Mucosa of stomach (tissue), 1 donor: Measurements from ENCODE around the gene KRT17.
A peak's percentile ranks its signal among the peaks of the same experiment; 100 is the strongest.

Source experiments
- H3K27me3 ChIP-seq: one replicate; pipeline ENCODE4 v1.7.0; 2013; ENCODE audit warnings: mild to moderate bottlenecking, low read length; ENCODE audit not compliant: control insufficient read depth, insufficient read depth
- H3K36me3 ChIP-seq: one replicate; pipeline ENCODE4 v1.7.0; 2013; ENCODE audit warnings: low read length; ENCODE audit not compliant: control insufficient read depth, insufficient read depth
- H3K4me1 ChIP-seq: one replicate; pipeline ENCODE4 v1.7.0; 2013; ENCODE audit warnings: mild to moderate bottlenecking, low read length; ENCODE audit not compliant: control insufficient read depth, insufficient read depth
- H3K4me3 ChIP-seq: one replicate; pipeline ENCODE4 v1.7.0; 2013; ENCODE audit warnings: low read length
- H3K9ac ChIP-seq: one replicate; pipeline ENCODE4 v1.7.0; 2013; ENCODE audit warnings: mild to moderate bottlenecking, low read length, moderate library complexity
- H3K9me3 ChIP-seq: one replicate; pipeline ENCODE4 v1.7.0; 2013; ENCODE audit warnings: mild to moderate bottlenecking, low read length, moderate library complexity; ENCODE audit not compliant: control insufficient read depth
- donor health status: Pancreatic carcinoma.

The KRT17 gene

DNA sequence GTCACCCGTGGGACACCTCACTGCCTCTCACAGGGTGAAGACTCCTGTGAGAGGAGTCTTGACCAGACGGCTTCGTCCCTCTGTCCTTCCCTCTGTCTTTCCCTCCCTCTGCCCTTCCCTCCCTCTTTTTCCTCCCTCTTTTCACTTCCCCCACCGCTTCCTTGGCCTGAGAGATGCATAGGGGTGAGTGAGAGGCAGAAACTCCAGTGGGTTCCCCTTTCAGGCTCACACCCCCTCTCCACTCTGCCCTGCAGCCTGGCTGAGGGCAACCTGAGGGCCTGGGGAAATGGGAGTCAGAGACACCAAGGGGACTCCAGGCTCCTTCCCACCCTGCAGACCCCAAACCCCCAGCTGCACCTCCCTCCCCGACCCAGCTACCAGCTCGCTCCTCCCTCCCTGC is 14.6 kb upstream of the KRT17 start:
- peaks cover 17% of the 10 kb centered on the region for H3K4me1 ChIP-seq
- no peak overlapping the region for H3K4me3 ChIP-seq
- no peak overlapping the region for H3K9ac ChIP-seq
- no peaks in the 10 kb centered on the region for H3K36me3 ChIP-seq
- no peaks in the 10 kb centered on the region for H3K9me3 ChIP-seq
- H3K27me3 ChIP-seq: peaks cover 9% of the 10 kb centered on the region

GRCh38 chr17:41638194-41638593 is 13.8 kb upstream of the KRT17 start:
- Histone ChIP-seq H3K9me3 (no peaks in the 10 kb centered on the region), H3K36me3 (no peaks in the 10 kb centered on the region), H3K4me1 (peaks cover 17% of the 10 kb centered on the region), H3K27me3 (peaks cover 9% of the 10 kb centered on the region), H3K9ac (no peak overlapping the region), H3K4me3 (no peak overlapping the region)

- H3K27me3 ChIP-seq: peaks cover 9% of the 10 kb centered on the region
- H3K36me3 ChIP-seq: no peaks in the 10 kb centered on the region
- H3K4me3 ChIP-seq: no peak overlapping the region
- no peaks in the 10 kb centered on the region for H3K9me3 ChIP-seq
- H3K9ac ChIP-seq: no peak overlapping the region
- peaks cover 22% of the 10 kb centered on the region for H3K4me1 ChIP-seq
Measured at GRCh38 chr17:41636652-41637051, 12.3 kb upstream of the KRT17 start.

DNA sequence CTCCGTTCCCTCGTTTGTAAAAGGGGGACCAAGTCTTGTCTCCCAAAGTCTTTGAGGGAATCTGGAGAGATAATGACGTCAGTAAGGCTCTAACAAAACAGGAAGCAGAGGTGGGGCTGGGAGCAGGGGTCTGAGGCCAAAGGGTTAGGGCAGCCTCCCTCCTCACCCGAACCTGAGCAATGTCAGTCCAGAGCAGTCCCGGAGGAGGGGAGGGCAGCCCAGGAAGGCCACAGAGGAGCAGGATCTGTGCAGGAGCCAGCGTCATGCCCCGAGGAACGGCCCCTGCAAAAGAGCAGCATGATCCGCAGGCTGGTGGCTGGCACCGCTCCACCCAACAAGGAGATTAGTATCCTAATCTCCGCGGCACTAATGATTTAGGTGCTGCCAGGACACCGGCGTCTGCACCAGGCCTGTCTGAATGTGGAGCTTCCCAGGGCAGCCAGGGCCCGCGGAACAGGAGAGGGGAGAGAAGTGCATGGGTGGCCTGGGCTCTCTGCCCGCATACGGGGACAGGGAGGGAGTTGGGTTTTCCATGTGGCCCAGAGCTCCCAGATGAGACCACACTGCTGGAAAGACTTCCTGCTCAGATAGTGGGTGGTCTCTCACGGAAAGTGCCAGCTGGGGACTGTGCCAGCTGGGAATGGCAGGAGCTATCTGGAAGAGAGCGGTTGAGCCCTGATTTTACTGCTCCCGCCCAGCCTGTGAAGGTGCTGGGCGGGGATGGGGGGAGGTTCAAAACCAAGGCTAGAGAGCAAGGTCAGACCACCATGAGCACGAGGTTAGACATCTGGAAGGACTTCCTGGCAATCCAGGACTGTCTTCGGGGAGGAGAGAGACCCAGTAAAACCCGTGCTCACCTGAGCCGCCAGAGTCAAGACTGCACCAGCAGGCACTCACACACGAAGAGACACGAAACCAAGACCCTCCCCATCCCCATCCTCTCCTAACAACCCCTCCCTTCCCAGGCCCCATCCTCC is 11.0 kb upstream of the KRT17 start:
- H3K9me3 ChIP-seq: no peaks in the 10 kb centered on the region
- H3K27me3 ChIP-seq: peaks cover 9% of the 10 kb centered on the region
- no peaks in the 10 kb centered on the region for H3K36me3 ChIP-seq
- peak overlapping the region; percentile 57 for H3K9ac ChIP-seq
- no peak overlapping the region for H3K4me3 ChIP-seq
- H3K4me1 ChIP-seq: peaks cover 33% of the 10 kb centered on the region

GRCh38 chr17:41634639-41635038 is 10.3 kb upstream of the KRT17 start:
- peaks cover 41% of the 10 kb centered on the region for H3K4me1 ChIP-seq
- H3K9me3 ChIP-seq: no peaks in the 10 kb centered on the region
- H3K9ac ChIP-seq: no peak overlapping the region
- H3K36me3 ChIP-seq: no peaks in the 10 kb centered on the region
- H3K4me3 ChIP-seq: no peak overlapping the region
- peaks cover 9% of the 10 kb centered on the region for H3K27me3 ChIP-seq

GRCh38 chr17:41633556-41634199 is 9.3 kb upstream of the KRT17 start:
- H3K9ac ChIP-seq: no peak overlapping the region
- no peak overlapping the region for H3K4me3 ChIP-seq

DNA sequence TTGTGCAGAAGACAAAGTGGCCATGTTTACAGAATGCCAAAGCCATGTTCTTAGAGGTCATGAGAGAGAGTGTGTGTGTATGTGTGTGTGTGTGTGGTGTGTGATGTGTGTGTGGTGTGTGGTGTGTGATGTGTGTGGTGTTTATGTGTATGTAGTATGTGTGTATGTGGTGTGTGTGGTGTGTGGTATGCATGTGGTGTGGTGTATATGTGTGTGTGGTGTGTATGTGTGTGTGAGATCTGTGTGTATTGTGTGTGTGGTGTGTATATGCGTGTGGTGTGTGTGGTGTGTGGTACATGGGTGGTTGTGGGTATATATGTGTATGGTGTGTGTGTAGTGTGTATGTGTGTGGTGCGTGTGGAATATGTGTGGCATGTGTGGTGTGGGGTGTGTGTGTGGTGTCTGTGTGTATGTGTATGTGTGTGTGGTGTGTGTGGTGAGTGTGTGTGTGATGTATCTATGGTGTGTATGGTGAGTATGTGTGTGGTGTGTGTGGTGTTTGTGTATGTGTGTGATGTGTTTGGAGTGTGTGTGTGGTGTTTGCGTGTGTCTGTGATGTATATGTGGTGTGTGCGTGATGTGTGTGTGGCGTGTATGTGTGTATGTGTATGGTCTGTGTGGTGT is 8.2 kb upstream of the KRT17 start:
- Histone ChIP-seq H3K4me3 (no peak overlapping the region), H3K27me3 (peaks cover 9% of the 10 kb centered on the region), H3K9me3 (no peaks in the 10 kb centered on the region), H3K9ac (no peak overlapping the region), H3K36me3 (no peaks in the 10 kb centered on the region), H3K4me1 (peaks cover 42% of the 10 kb centered on the region)

More at GRCh38 chr17:41633556-41634199, 9.3 kb upstream of the KRT17 start:
- peaks cover 42% of the 10 kb centered on the region for H3K4me1 ChIP-seq
- no peaks in the 10 kb centered on the region for H3K9me3 ChIP-seq
- no peaks in the 10 kb centered on the region for H3K36me3 ChIP-seq
- peaks cover 9% of the 10 kb centered on the region for H3K27me3 ChIP-seq

GRCh38 chr17:41631898-41632285 is 7.5 kb upstream of the KRT17 start:
- Histone ChIP-seq H3K36me3 (no peaks in the 10 kb centered on the region), H3K4me3 (no peak overlapping the region), H3K9me3 (no peaks in the 10 kb centered on the region), H3K9ac (no peak overlapping the region), H3K4me1 (peaks cover 42% of the 10 kb centered on the region), H3K27me3 (peaks cover 9% of the 10 kb centered on the region)

- Histone ChIP-seq H3K4me1 (peaks cover 42% of the 10 kb centered on the region), H3K9ac (no peak overlapping the region), H3K27me3 (peaks cover 9% of the 10 kb centered on the region), H3K9me3 (no peaks in the 10 kb centered on the region), H3K36me3 (no peaks in the 10 kb centered on the region), H3K4me3 (no peak overlapping the region)
Measured at GRCh38 chr17:41631025-41631897, 6.9 kb upstream of the KRT17 start.

- H3K4me3 ChIP-seq: no peak overlapping the region
- H3K9me3 ChIP-seq: no peaks in the 10 kb centered on the region
- no peaks in the 10 kb centered on the region for H3K36me3 ChIP-seq
- no peaks in the 10 kb centered on the region for H3K27me3 ChIP-seq
- peaks cover 31% of the 10 kb centered on the region for H3K4me1 ChIP-seq
- no peak overlapping the region for H3K9ac ChIP-seq
Measured at GRCh38 chr17:41629826-41630670, 5.7 kb upstream of the KRT17 start.

DNA sequence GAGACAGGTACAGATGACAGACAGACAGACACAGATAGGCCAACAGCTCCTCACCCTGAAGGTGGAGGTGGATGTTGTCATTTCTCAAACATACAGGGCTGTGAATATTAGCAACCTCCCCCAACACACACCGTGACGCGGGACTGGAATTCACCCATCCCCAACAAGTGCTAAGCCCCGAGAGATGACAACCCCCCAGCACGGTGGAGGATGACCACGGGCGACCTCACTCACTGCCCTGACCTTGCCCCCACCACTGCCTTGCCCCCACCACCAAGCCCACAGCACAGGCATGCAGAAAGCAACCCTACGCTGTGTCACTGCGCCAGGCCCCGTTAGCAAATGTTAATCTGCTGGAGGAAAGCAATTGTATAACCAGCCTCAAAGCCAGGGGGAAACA is 4.9 kb upstream of the KRT17 start:
- peaks cover 24% of the 10 kb centered on the region for H3K4me1 ChIP-seq
- H3K27me3 ChIP-seq: no peaks in the 10 kb centered on the region
- H3K4me3 ChIP-seq: no peak overlapping the region
- no peaks in the 10 kb centered on the region for H3K36me3 ChIP-seq
- no peaks in the 10 kb centered on the region for H3K9me3 ChIP-seq
- H3K9ac ChIP-seq: no peak overlapping the region
